Liver (tissue), 9 donors: Measurements from ENCODE around the gene MED29. TPM values are rescaled to one million over a fixed set of nuclear protein-coding genes. Genes with fewer than 3 reads are reported as not detected.

ENCODE experiments used
- DNase-seq: peaks from one replicate; pipeline ENCODE4 v3.0.0-alpha.2; 2017; ENCODE audit warnings: low spot score
- H3K27ac ChIP-seq, 2 donors: one replicate each; pipeline ENCODE4 v1.7.0; 2013; ENCODE audit warnings: inconsistent platforms in 2 of 2, low read length in 2 of 2, control low read depth in 1 of 2, low read depth in 1 of 2, mild to moderate bottlenecking in 1 of 2
- H3K27me3 ChIP-seq, 4 donors: one replicate each; pipeline versions ENCODE4 v1.6.1 to v1.7.0; 2013; ENCODE audit warnings: low read length in 3 of 4, inconsistent platforms in 1 of 4, mild to moderate bottlenecking in 1 of 4, moderate library complexity in 1 of 4; ENCODE audit not compliant: control insufficient read depth in 4 of 4, insufficient read depth in 4 of 4
- H3K36me3 ChIP-seq, 4 donors: one replicate each; pipeline versions ENCODE4 v1.6.1 to v1.7.0; 2013; ENCODE audit warnings: low read length in 3 of 4, mild to moderate bottlenecking in 3 of 4, low read depth in 1 of 4, moderate library complexity in 1 of 4; ENCODE audit not compliant: control insufficient read depth in 4 of 4, insufficient read depth in 3 of 4
- H3K4me1 ChIP-seq, 4 donors: one replicate each; pipeline versions ENCODE4 v1.6.1 to v1.7.0; 2013; ENCODE audit warnings: low read length in 3 of 4, mild to moderate bottlenecking in 3 of 4, moderate library complexity in 1 of 4; ENCODE audit not compliant: control insufficient read depth in 4 of 4, insufficient read depth in 4 of 4
- H3K4me3 ChIP-seq, 3 donors: one replicate each; pipeline versions ENCODE4 v1.6.1 to v1.7.0; 2013; ENCODE audit warnings: low read length in 3 of 3, control low read depth in 1 of 3, low read depth in 1 of 3, mild to moderate bottlenecking in 1 of 3
- H3K9ac ChIP-seq, 2 donors: one replicate each; pipeline ENCODE4 v1.7.0; 2013; ENCODE audit warnings: low read length in 2 of 2, mild to moderate bottlenecking in 2 of 2, moderate library complexity in 2 of 2, control low read depth in 1 of 2, low read depth in 1 of 2
- H3K9me3 ChIP-seq, 4 donors: one replicate each; pipeline versions ENCODE4 v1.6.1 to v1.7.0; 2013; ENCODE audit warnings: low read length in 3 of 4; ENCODE audit not compliant: control insufficient read depth in 4 of 4
- EGR1 ChIP-seq, 2 donors: IDR thresholded peaks; 2 replicates each; pipeline ENCODE4 v1.6.1; 2016 to 2018; ENCODE audit warnings: antibody characterized with exemption in 2 of 2, low read depth in 2 of 2
- FOXA1 ChIP-seq: IDR thresholded peaks from 2 replicates; pipeline ENCODE4 v1.6.1; 2016; ENCODE audit warnings: antibody characterized with exemption
- FOXA2 ChIP-seq: IDR thresholded peaks from 2 replicates; pipeline ENCODE4 v1.6.1; 2016; ENCODE audit warnings: antibody characterized with exemption
- GABPA ChIP-seq, 2 donors: IDR thresholded peaks in 1 of 2; conservative IDR thresholded peaks in 1 of 2; 2 replicates each; pipeline ENCODE4 v1.6.1; 2016; ENCODE audit warnings: antibody characterized with exemption in 2 of 2, mild to moderate bottlenecking in 1 of 2, moderate library complexity in 1 of 2
- HNF4A ChIP-seq, 2 donors: conservative IDR thresholded peaks; 2 replicates each; pipeline ENCODE4 v1.6.1; 2016; ENCODE audit warnings: antibody characterized with exemption in 2 of 2, mild to moderate bottlenecking in 2 of 2
- HNF4G ChIP-seq: IDR thresholded peaks from 2 replicates; pipeline ENCODE4 v1.6.1; 2016; ENCODE audit warnings: antibody characterized with exemption
- JUND ChIP-seq, 2 donors: IDR thresholded peaks; 2 replicates each; pipeline ENCODE4 v1.6.1; 2016; ENCODE audit warnings: antibody characterized with exemption in 2 of 2
- NR2F2 ChIP-seq: IDR thresholded peaks from 2 replicates; pipeline ENCODE4 v1.6.1; 2016; ENCODE audit warnings: antibody characterized with exemption
- RAD21 ChIP-seq, 2 donors: IDR thresholded peaks; 2 replicates each; pipeline ENCODE4 v1.6.1; 2016; ENCODE audit warnings: antibody characterized with exemption in 2 of 2, mild to moderate bottlenecking in 2 of 2
- RXRA ChIP-seq, 2 donors: IDR thresholded peaks; 2 replicates each; pipeline ENCODE4 v1.6.1; 2017 to 2018; ENCODE audit warnings: antibody characterized with exemption in 2 of 2, mild to moderate bottlenecking in 1 of 2
- SP1 ChIP-seq: IDR thresholded peaks from 2 replicates; pipeline ENCODE4 v1.6.1; 2018; ENCODE audit warnings: antibody characterized with exemption, mild to moderate bottlenecking
- TAF1 ChIP-seq: conservative IDR thresholded peaks from 2 replicates; pipeline ENCODE4 v1.6.1; 2016; ENCODE audit warnings: antibody characterized with exemption, mild to moderate bottlenecking
- YY1 ChIP-seq: IDR thresholded peaks from 2 replicates; pipeline ENCODE4 v1.6.1; 2016; ENCODE audit warnings: antibody characterized with exemption, mild to moderate bottlenecking
- WGBS: extraction: QIAGEN DNeasy Blood & Tissue Kit; methylation state at CpG from one replicate; pipeline ENCODE4 v1.1.7; 2013; 5-methylcytosine and 5-hydroxymethylcytosine counted together
- polyA plus RNA-seq, 2 donors: library from polyadenylated mRNA; stranded (reverse) in 1 of 2; unstranded in 1 of 2; fragments of 200-250 nt in 1 of 2; fragments of >200 nt in 1 of 2; fragmentation: Nextera tagmentation in 1 of 2; extraction: Ambion mirVana in 1 of 2; gene quantifications; one replicate each; pipeline versions ENCODE4 v1.2.1 to v1.2.3, GENCODE V29; 2013 to 2015
- total RNA-seq, 2 donors: library from RNA; depleted of rRNA; stranded (reverse); fragments of >200 nt; gene quantifications; one replicate each; pipeline ENCODE4 v1.2.3, GENCODE V29; 2014
- TF ChIP-seq, protein P1 (sequence below): fragments of 150-350 bp; IDR thresholded peaks from 2 replicates; pipeline ENCODE4 v1.5.1; 2017; ENCODE audit warnings: improper control_type of control experiment, low read depth, low read length; ENCODE audit not compliant: missing input control
- TF ChIP-seq, protein P2 (sequence below): IDR thresholded peaks from 2 replicates; pipeline ENCODE4 v1.6.1; 2016; ENCODE audit warnings: antibody characterized with exemption, mild to moderate bottlenecking
- TF ChIP-seq, protein P3 (sequence below): IDR thresholded peaks from 2 replicates; pipeline ENCODE4 v1.6.1; 2016; ENCODE audit warnings: antibody characterized with exemption
- TF ChIP-seq, protein P4 (sequence below): IDR thresholded peaks from 2 replicates; pipeline ENCODE4 v1.6.1; 2016; ENCODE audit warnings: antibody characterized with exemption
- TF ChIP-seq, protein P5 (sequence below): IDR thresholded peaks from 2 replicates; pipeline ENCODE4 v1.6.1; 2016; ENCODE audit warnings: antibody characterized with exemption
- donor health status: healthy.
- donor health status: healthy.
- donor health status: healthy.
- donor health status: healthy.
- donor health status: healthy.

The MED29 gene
- total and polyA plus RNA-seq, 4 donors, result 11.0 to 24.2 (median 17.4) TPM

DNA sequence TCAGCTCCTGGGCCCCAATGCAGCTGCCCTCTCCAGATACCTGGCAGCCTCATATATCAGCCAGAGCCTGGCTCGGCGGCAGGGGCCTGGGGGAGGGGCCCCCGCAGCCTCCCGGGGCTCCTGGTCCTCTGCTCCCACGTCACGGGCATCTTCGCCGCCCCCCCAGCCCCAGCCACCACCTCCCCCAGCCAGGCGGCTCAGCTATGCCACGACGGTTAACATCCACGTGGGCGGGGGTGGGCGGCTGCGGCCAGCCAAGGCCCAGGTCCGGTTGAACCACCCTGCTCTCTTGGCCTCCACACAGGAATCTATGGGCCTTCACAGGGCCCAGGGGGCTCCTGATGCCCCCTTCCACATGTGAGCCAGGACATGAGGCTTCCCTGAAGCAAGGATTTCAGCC is 33.8 kb downstream of the MED29 start:
- Histone ChIP-seq H3K27me3 (no peaks in the 10 kb centered on the region), H3K4me1 (no peaks in the 10 kb centered on the region), H3K4me3 (no peak overlapping the region), H3K9me3 (no peaks in the 10 kb centered on the region), H3K9ac (no peak overlapping the region), H3K36me3 (no peaks in the 10 kb centered on the region), H3K27ac (no peak overlapping the region)
- TF ChIP-seq FOXA1 (no peak), TAF1 (no peak), RXRA (IDR thresholded peaks at IDR 0.05) (no peak), RAD21 (IDR thresholded peaks at IDR 0.05) (no peak), JUND (IDR thresholded peaks at IDR 0.05) (no peak), SP1 (no peak), NR2F2 (no peak), HNF4A (conservative IDR thresholded peaks at IDR 0.05) (no peak), HNF4G (no peak), EGR1 (IDR thresholded peaks at IDR 0.05; ENCODE audit: low read depth in 2 of 2) (no peak), FOXA2 (no peak), GABPA (IDR thresholded peaks at IDR 0.05 in 1 of 2, conservative IDR thresholded peaks at IDR 0.05 in 1 of 2) (no peak), YY1 (no peak)
- TF ChIP-seq, protein P1, sequence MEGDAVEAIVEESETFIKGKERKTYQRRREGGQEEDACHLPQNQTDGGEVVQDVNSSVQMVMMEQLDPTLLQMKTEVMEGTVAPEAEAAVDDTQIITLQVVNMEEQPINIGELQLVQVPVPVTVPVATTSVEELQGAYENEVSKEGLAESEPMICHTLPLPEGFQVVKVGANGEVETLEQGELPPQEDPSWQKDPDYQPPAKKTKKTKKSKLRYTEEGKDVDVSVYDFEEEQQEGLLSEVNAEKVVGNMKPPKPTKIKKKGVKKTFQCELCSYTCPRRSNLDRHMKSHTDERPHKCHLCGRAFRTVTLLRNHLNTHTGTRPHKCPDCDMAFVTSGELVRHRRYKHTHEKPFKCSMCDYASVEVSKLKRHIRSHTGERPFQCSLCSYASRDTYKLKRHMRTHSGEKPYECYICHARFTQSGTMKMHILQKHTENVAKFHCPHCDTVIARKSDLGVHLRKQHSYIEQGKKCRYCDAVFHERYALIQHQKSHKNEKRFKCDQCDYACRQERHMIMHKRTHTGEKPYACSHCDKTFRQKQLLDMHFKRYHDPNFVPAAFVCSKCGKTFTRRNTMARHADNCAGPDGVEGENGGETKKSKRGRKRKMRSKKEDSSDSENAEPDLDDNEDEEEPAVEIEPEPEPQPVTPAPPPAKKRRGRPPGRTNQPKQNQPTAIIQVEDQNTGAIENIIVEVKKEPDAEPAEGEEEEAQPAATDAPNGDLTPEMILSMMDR, result no peak
- TF ChIP-seq, protein P2, sequence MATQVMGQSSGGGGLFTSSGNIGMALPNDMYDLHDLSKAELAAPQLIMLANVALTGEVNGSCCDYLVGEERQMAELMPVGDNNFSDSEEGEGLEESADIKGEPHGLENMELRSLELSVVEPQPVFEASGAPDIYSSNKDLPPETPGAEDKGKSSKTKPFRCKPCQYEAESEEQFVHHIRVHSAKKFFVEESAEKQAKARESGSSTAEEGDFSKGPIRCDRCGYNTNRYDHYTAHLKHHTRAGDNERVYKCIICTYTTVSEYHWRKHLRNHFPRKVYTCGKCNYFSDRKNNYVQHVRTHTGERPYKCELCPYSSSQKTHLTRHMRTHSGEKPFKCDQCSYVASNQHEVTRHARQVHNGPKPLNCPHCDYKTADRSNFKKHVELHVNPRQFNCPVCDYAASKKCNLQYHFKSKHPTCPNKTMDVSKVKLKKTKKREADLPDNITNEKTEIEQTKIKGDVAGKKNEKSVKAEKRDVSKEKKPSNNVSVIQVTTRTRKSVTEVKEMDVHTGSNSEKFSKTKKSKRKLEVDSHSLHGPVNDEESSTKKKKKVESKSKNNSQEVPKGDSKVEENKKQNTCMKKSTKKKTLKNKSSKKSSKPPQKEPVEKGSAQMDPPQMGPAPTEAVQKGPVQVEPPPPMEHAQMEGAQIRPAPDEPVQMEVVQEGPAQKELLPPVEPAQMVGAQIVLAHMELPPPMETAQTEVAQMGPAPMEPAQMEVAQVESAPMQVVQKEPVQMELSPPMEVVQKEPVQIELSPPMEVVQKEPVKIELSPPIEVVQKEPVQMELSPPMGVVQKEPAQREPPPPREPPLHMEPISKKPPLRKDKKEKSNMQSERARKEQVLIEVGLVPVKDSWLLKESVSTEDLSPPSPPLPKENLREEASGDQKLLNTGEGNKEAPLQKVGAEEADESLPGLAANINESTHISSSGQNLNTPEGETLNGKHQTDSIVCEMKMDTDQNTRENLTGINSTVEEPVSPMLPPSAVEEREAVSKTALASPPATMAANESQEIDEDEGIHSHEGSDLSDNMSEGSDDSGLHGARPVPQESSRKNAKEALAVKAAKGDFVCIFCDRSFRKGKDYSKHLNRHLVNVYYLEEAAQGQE, result no peak
- TF ChIP-seq, protein P3, sequence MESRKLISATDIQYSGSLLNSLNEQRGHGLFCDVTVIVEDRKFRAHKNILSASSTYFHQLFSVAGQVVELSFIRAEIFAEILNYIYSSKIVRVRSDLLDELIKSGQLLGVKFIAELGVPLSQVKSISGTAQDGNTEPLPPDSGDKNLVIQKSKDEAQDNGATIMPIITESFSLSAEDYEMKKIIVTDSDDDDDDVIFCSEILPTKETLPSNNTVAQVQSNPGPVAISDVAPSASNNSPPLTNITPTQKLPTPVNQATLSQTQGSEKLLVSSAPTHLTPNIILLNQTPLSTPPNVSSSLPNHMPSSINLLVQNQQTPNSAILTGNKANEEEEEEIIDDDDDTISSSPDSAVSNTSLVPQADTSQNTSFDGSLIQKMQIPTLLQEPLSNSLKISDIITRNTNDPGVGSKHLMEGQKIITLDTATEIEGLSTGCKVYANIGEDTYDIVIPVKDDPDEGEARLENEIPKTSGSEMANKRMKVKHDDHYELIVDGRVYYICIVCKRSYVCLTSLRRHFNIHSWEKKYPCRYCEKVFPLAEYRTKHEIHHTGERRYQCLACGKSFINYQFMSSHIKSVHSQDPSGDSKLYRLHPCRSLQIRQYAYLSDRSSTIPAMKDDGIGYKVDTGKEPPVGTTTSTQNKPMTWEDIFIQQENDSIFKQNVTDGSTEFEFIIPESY, result no peak
- TF ChIP-seq, protein P4, sequence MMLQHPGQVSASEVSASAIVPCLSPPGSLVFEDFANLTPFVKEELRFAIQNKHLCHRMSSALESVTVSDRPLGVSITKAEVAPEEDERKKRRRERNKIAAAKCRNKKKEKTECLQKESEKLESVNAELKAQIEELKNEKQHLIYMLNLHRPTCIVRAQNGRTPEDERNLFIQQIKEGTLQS, result no peak
- TF ChIP-seq, protein P5, sequence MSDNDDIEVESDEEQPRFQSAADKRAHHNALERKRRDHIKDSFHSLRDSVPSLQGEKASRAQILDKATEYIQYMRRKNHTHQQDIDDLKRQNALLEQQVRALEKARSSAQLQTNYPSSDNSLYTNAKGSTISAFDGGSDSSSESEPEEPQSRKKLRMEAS, result no peak
- DNase-seq, result no peak
- 90% methylated on average over 16 of the region's 16 CpGs for WGBS
